Left forelimb (tissue), 1 donor: ENCODE data around the gene AARSD1.
A peak's percentile ranks its signal among the peaks of the same experiment; 100 is the strongest.
"Not testable (repeated sequence)": the region's sequence is repeated elsewhere in the genome, so short reads cannot be mapped to it uniquely, and the experiment has no call there.

Experiments
- DNase-seq: peaks from one replicate; pipeline ENCODE4 v3.0.0-alpha.2; 2018; ENCODE audit warnings: low spot score

Gene AARSD1

GRCh38 chr17:42964161-42964932 is at the start of gene AARSD1:
AARSD1 (minus strand) TSS chr17:42964454; CDS start chr17:42964440, 14 bp downstream.
- DNase-seq: peak; percentile 92

DNA sequence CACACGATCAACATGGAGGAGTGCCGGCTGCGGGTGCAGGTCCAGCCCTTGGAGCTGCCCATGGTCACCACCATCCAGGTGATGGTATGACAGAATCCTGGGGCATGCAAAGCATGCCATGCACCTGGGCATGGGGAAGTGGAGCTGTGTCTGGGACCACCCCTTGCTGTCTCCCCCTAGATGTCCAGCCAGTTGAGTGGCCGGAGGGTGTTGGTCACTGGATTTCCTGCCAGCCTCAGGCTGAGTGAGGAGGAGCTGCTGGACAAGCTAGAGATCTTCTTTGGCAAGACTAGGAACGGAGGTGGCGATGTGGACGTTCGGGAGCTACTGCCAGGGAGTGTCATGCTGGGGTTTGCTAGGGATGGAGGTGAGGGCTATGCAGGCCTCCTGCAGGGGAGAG is 49.0 kb upstream of the AARSD1 start:
- DNase-seq: no peak

GRCh38 chr17:43011728-43012472 is 47.6 kb upstream of the AARSD1 start:
- no peak for DNase-seq

DNA sequence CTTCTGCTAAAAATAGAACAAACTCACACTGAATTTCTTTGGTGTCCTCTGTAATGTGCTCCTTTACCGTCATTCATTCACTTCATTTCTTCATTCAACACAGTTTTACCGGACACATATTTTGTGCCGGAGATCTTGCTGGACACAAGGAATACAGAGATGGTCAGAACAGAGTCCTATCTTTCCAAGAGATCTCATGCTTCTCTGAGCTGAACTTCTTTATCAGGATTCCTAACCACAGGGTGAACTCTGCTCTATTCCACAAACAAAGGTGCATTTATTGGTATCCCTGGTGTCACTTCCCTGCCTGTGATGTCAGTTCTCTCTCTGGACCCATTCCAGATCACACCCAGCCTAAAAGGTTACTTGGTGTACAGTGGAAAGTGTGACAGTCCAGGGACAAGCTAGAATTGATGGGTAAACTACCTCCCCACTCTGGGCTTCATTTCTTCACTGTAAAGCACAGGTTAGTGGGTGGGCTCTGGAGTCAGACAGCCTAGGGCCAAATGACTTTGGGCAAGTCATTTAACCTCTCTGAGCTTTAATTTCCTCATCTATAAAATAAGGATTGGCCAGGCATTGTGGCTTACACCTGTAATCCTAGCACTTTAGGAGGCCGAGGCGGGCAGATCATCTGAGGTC is 46.5 kb upstream of the AARSD1 start:
- no peak for DNase-seq

DNA sequence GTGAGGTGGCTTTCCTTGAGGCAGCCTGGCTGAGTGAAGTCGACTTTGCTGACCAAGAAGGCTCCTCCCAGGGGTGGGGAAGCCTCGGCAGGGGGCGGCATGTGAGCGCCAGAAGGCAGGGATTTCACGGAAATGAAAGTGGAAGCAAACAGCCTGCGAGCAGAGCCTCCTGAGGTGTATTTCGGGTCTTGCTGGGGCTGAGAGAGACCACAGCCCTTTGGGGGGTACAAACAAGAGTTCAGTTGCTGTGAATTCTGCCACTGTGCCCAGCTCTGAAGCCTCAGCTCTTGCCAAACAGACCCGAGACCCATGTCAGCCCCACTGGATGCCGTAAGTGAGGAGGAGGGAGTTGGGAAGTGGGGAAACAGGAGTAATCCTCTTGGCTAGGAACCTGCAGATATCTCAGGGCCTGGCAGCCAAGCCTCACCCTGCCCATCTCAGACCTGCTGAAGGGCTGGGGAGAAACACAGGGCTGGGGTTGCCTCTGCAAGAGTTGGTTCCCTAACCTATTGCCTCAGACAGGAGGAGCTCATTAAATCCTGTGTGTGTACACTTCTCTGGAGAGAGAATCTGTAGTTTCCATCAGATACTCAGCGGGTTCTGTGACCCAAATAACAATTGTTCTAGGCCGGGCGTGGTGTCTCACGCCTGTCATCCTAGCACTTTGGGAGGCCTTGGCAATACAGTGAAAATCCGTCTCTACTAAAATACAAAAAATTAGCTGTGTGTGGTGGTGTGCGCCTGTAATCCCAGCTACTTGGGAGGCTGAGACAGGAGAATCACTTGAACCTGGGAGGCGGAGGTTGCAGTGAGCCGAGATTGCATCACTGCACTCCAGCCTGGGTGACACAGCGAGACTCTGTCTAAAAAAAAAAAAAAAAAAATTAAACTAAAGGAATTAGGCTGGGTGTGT is 42.6 kb upstream of the AARSD1 start, which contains the start of gene IFI35:
TSS of gene IFI35 (plus strand) at position 146 of the 913 bp plus-strand sequence. CDS start at position 310, 164 bp downstream.
- peak; percentile 86 for DNase-seq

- no peak for DNase-seq
Measured at GRCh38 chr17:43003542-43004172, 39.4 kb upstream of the AARSD1 start.

GRCh38 chr17:43000894-43001293 is 36.6 kb upstream of the AARSD1 start:
- DNase-seq: not testable (repeated sequence)

- no peak for DNase-seq
Measured at GRCh38 chr17:42999003-42999525, 34.8 kb upstream of the AARSD1 start.

GRCh38 chr17:42997984-42998938 is 34.0 kb upstream of the AARSD1 start, which contains the start of gene RPL27:
RPL27 (plus strand) TSS chr17:42998419; CDS start chr17:42998751, 332 bp downstream.
- DNase-seq: peak; percentile 99

DNA sequence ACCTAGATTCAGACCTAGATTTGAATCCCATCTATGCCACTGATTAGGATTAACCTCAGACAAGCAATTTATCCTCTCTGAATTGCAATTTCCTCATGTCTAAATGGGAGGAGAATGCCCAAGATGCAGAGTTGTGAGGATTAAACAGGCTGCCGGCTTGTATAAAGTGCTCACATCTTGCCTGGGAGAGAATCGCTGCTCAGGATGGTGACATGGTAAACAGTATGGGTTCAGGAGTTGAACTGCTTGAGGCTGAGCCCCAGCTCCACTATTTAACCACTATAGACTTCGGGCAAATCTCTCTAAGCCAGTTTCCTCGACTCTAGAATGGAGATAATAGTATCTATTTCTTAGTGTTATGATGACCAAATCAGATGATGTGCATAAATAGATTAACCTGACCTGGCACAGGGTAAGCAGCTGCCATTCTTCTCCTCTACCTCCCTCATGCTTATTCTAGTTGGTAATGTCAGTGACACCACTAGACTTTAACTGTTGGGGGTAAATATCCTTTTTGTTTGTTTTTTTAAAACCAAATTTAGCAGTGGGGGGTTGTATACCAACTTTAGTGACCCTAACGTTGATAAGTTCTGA is 33.2 kb upstream of the AARSD1 start:
- no peak for DNase-seq

- not testable (repeated sequence) for DNase-seq
Measured at GRCh38 chr17:42993913-42994312, 29.7 kb upstream of the AARSD1 start.

GRCh38 chr17:42992872-42993271 is 28.6 kb upstream of the AARSD1 start:
- no peak for DNase-seq

- no peak for DNase-seq
Measured at GRCh38 chr17:42991471-42991870, 27.2 kb upstream of the AARSD1 start.

- DNase-seq: no peak
Measured at GRCh38 chr17:42989726-42990652, 25.7 kb upstream of the AARSD1 start.

DNA sequence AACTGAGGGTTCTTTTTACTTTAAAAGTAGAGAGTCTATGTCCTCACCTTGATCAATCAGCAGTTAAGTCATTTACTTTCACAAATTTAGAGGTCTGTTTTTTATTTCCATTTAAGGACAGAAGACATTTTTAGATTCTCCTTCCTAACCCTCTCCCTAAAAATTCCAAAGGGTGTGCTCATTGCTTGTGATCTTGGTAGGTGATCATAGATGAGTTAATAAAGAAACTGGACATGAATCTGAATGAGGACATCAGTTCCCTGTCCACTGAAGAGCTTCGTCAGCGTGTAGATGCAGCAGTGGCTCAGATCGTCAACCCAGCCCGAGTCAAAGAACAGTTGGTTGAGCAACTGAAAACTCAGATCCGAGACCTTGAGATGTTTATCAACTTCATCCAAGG is 24.9 kb upstream of the AARSD1 start:
- no peak for DNase-seq

- no peak for DNase-seq
Measured at GRCh38 chr17:42985225-42985624, 21.0 kb upstream of the AARSD1 start.

DNA sequence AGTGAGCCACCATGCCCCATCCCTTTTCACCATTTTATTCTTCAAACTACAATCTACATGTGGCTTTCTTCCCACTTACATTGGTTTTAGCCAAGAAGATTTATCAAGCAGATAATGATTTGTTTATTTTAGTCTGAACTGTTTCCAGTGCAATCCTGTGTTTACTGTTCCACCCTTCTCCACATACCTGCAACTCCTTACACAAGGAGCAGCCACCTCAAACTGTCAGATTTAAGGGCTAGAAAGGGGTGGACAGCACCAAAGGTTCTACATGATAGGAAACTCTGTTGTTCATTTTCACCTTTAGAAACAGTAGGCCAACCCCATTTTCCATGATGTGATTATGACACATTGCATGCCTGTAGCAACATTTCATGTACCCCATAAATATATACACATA is 18.0 kb upstream of the AARSD1 start:
- DNase-seq: no peak

GRCh38 chr17:42980766-42981397 is 16.6 kb upstream of the AARSD1 start:
- no peak for DNase-seq
